Left ventricle myocardium inferior (tissue), 1 donor: Measurements from ENCODE around the gene KPNA6. TPM values are rescaled to one million over a fixed set of nuclear protein-coding genes. Genes with fewer than 3 reads are reported as not detected.
A peak's percentile ranks its signal among the peaks of the same experiment; 100 is the strongest.
"Not testable (repeated sequence)": the region's sequence is repeated elsewhere in the genome, so short reads cannot be mapped to it uniquely, and the experiment has no call there.

Experiments used
- DNase-seq: peaks from one replicate; pipeline ENCODE4 v3.0.0-alpha.2; 2020
- H3K27ac ChIP-seq: fragments of 200-600 bp; replicated peaks from 2 replicates; pipeline ENCODE4 v1.8.0; 2021
- H3K27me3 ChIP-seq: fragments of 200-600 bp; 2 replicates; pipeline ENCODE4 v1.8.0; 2021; ENCODE audit warnings: low read depth
- H3K36me3 ChIP-seq: fragments of 200-600 bp; 2 replicates; pipeline ENCODE4 v1.8.0; 2021
- H3K4me1 ChIP-seq: fragments of 200-600 bp; 2 replicates; pipeline ENCODE4 v1.8.0; 2021
- H3K4me3 ChIP-seq: fragments of 200-600 bp; 2 replicates; pipeline ENCODE4 v1.8.0; 2021; ENCODE audit warnings: mild to moderate bottlenecking, moderate library complexity
- H3K9me3 ChIP-seq: fragments of 200-600 bp; replicated peaks from 2 replicates; pipeline ENCODE4 v1.8.0; 2021
- CTCF ChIP-seq: fragments of 200-600 bp; IDR thresholded peaks from 2 replicates; pipeline ENCODE4 v1.8.0; 2021; ENCODE audit warnings: antibody characterized with exemption, mild to moderate bottlenecking, borderline replicate concordance
- intact Hi-C: fragments of 100-400 bp; cut with micrococcal nuclease; formaldehyde crosslinking; loops from one replicate; pipeline ENCODE4 v1.11.0; 2022
- total RNA-seq: library from RNA; stranded (reverse); fragmentation: NEBNext Ultra II Directional; extraction: Animal tissue kit (Norgen Biotek cat#: 25700); gene quantifications from one replicate; pipeline ENCODE4 v1.2.1, GENCODE V29; 2021
- donor health status: DM: no; HTN: yes; CAD: no; lungs with severe emphysema.

KPNA6 gene
- total RNA-seq, 1 donor from 2014 or later, result 75.9 TPM

- H3K4me3 ChIP-seq, result no peak overlapping the region
- peaks cover 41% of the 10 kb centered on the region for H3K4me1 ChIP-seq
- TF ChIP-seq CTCF, result no peak
- no peaks in the 10 kb centered on the region for H3K36me3 ChIP-seq
- no peaks in the 10 kb centered on the region for H3K9me3 ChIP-seq
- DNase-seq, result no peak
- no peaks in the 10 kb centered on the region for H3K27me3 ChIP-seq
- intact Hi-C loops, result no loop called here
- no peak overlapping the region for H3K27ac ChIP-seq
These were observed 31.1 kb downstream of the KPNA6 start for GRCh38 chr1:32138965-32139364.

- Histone ChIP-seq H3K36me3 (no peaks in the 10 kb centered on the region), H3K27me3 (no peaks in the 10 kb centered on the region), H3K9me3 (peaks cover 10% of the 10 kb centered on the region), H3K27ac (peak overlapping the region; percentile 78), H3K4me1 (peaks cover 47% of the 10 kb centered on the region), H3K4me3 (no peak overlapping the region)
- intact Hi-C loops, result no loop called here
- DNase-seq, result peak; percentile 47
- TF ChIP-seq CTCF, result no peak
These were observed 34.8 kb downstream of the KPNA6 start for GRCh38 chr1:32142446-32143301.

- peaks cover 47% of the 10 kb centered on the region for H3K4me1 ChIP-seq
These were observed 35.4 kb downstream of the KPNA6 start for GRCh38 chr1:32143302-32143695.

GRCh38 chr1:32144033-32144432 is 36.2 kb downstream of the KPNA6 start:
- no peaks in the 10 kb centered on the region for H3K27me3 ChIP-seq
- peak overlapping the region; percentile 78 for H3K27ac ChIP-seq
- DNase-seq, result no peak
- peaks cover 23% of the 10 kb centered on the region for H3K9me3 ChIP-seq
- intact Hi-C loops, result no loop called here
- peaks cover 8% of the 10 kb centered on the region for H3K36me3 ChIP-seq
- TF ChIP-seq CTCF, result no peak
- peaks cover 41% of the 10 kb centered on the region for H3K4me1 ChIP-seq
- no peak overlapping the region for H3K4me3 ChIP-seq

More at GRCh38 chr1:32143302-32143695, 35.4 kb downstream of the KPNA6 start:
- DNase-seq, intact Hi-C loops, H3K4me3 ChIP-seq, H3K36me3 ChIP-seq, H3K27me3 ChIP-seq: not testable (repeated sequence)
- peak overlapping the region; percentile 78 for H3K27ac ChIP-seq
- H3K9me3 ChIP-seq, result peaks cover 16% of the 10 kb centered on the region

GRCh38 chr1:32147799-32148198 is 39.9 kb downstream of the KPNA6 start:
- H3K4me3 ChIP-seq, H3K27me3 ChIP-seq, H3K27ac ChIP-seq, intact Hi-C loops, DNase-seq, H3K36me3 ChIP-seq: not testable (repeated sequence)
- H3K9me3 ChIP-seq, result peaks cover 28% of the 10 kb centered on the region
- H3K4me1 ChIP-seq, result peaks cover 39% of the 10 kb centered on the region

- Histone ChIP-seq H3K4me1 (peaks cover 18% of the 10 kb centered on the region), H3K27ac (no peak overlapping the region), H3K4me3 (no peak overlapping the region), H3K9me3 (peaks cover 28% of the 10 kb centered on the region), H3K27me3 (no peaks in the 10 kb centered on the region), H3K36me3 (peaks cover 22% of the 10 kb centered on the region)
- TF ChIP-seq CTCF, result no peak
- DNase-seq, result no peak
- intact Hi-C loops, result no loop called here
These were observed 43.0 kb downstream of the KPNA6 start for GRCh38 chr1:32150847-32151246.
